ENCODE measurements around the gene C1QA. TPM values are rescaled to one million over a fixed set of nuclear protein-coding genes. Genes with fewer than 3 reads are reported as not detected.

Gene C1QA
- total RNA-seq, 1 donor from 2014 or later = not detected

DNA sequence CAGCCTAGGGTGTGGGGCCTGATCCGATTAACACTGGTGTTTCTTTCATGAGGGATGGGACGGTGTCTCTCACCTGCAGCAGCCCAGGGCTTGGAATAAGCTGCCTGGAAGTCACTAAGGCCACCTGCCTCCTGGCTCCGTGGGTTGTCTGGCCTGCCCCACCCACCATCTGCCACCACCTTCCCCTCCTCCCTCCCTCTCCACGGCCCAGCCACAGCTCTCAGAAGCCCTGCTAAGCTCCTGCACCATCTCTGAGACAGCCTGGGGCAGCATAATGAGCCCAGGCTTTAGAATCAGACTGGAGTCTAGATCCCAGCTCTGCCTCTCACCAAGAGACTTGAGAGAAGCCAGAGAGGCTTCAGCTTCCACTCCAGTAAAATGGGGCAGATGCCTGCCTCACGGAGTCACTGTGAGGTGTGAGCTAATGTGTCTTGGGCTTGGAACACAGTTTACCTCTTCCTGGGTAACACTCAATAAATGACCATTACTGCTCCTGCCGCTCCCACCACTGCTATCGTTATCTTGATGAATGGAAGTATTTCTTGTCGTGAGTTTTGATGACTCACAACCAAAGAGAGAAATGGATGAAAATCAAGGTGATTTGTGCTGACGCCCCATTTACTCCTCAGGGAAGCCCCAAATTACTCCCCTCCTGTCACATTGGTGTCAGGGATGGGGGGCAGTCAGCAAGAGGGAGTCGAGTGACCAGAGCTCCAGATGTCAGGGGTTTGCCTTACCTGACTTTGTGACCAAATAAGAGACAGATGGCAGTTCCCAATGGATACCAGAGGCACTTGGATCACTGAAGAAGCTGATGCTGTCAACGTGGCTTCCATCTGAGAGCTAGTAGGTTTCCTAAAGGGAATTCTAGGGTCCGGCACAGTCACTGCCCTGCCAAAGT is 23.5 kb upstream of the C1QA start:
- TF ChIP-seq, protein P1, sequence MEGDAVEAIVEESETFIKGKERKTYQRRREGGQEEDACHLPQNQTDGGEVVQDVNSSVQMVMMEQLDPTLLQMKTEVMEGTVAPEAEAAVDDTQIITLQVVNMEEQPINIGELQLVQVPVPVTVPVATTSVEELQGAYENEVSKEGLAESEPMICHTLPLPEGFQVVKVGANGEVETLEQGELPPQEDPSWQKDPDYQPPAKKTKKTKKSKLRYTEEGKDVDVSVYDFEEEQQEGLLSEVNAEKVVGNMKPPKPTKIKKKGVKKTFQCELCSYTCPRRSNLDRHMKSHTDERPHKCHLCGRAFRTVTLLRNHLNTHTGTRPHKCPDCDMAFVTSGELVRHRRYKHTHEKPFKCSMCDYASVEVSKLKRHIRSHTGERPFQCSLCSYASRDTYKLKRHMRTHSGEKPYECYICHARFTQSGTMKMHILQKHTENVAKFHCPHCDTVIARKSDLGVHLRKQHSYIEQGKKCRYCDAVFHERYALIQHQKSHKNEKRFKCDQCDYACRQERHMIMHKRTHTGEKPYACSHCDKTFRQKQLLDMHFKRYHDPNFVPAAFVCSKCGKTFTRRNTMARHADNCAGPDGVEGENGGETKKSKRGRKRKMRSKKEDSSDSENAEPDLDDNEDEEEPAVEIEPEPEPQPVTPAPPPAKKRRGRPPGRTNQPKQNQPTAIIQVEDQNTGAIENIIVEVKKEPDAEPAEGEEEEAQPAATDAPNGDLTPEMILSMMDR (conservative IDR thresholded peaks at IDR 0.05) = no peak
- no peak overlapping the region for H3K27ac Mint-ChIP-seq (ENCODE audit: unreplicated experiment)
- no peaks in the 10 kb centered on the region for H3K36me3 Mint-ChIP-seq (ENCODE audit: low read depth)
- H3K9me3 Mint-ChIP-seq = no peaks in the 10 kb centered on the region
- no peak overlapping the region for H3K4me3 Mint-ChIP-seq
- no peaks in the 10 kb centered on the region for H3K4me1 Mint-ChIP-seq
- DNase-seq (ENCODE audit: low read depth, low spot score) = no peak
- H3K27me3 Mint-ChIP-seq (ENCODE audit: low read depth) = peaks cover 97% of the 10 kb centered on the region

DNA sequence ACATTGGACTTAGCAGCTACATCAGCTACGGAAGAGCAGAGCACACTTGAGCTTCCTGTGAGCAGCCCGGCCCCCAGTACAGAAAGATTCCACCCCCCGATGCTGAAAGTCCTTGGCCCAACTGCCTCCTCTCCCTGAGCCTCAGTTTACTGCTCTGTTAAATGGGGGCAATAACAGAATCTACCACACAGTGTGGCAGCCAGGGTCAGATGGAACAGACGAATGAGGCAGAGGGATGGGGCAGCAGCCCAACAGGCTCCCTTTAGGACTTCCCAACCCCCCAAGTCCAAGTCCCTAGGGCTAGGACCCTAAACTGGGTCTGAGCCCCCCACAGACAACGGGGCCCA is 22.9 kb upstream of the C1QA start:
- Mint-ChIP-seq H3K4me1 (no peaks in the 10 kb centered on the region), H3K27ac (ENCODE audit: unreplicated experiment) (no peak overlapping the region), H3K9me3 (no peaks in the 10 kb centered on the region), H3K36me3 (ENCODE audit: low read depth) (no peaks in the 10 kb centered on the region), H3K4me3 (no peak overlapping the region), H3K27me3 (ENCODE audit: low read depth) (peaks cover 95% of the 10 kb centered on the region)
- no peak for DNase-seq (ENCODE audit: low read depth, low spot score)
- TF ChIP-seq, protein P1 (conservative IDR thresholded peaks at IDR 0.05) = no peak

DNA sequence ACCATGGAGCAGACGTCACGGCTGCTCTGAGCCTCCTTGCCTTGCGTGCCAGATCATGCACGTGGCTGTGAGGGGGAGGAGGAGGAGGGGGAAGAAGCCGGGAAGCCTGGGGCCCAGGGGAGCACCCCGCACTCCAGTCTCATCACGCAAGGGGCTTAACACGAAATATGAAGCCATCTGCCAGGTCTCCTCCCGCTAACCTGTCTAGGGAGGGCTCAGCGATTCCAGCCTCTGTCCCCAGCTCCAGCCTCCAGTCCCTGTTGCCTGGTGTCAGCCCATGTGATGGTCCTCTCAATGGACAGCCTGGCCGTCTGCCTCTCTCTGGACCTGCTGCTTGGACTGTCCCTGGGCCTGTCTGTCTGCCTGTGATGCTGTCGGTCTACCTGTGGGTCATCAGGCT is 22.5 kb upstream of the C1QA start:
- no peak for DNase-seq (ENCODE audit: low read depth, low spot score)
- Mint-ChIP-seq H3K9me3 (no peaks in the 10 kb centered on the region), H3K4me3 (no peak overlapping the region), H3K36me3 (ENCODE audit: low read depth) (no peaks in the 10 kb centered on the region), H3K4me1 (no peaks in the 10 kb centered on the region), H3K27ac (ENCODE audit: unreplicated experiment) (no peak overlapping the region), H3K27me3 (ENCODE audit: low read depth) (peaks cover 95% of the 10 kb centered on the region)
- TF ChIP-seq, protein P1 (conservative IDR thresholded peaks at IDR 0.05) = no peak

DNA sequence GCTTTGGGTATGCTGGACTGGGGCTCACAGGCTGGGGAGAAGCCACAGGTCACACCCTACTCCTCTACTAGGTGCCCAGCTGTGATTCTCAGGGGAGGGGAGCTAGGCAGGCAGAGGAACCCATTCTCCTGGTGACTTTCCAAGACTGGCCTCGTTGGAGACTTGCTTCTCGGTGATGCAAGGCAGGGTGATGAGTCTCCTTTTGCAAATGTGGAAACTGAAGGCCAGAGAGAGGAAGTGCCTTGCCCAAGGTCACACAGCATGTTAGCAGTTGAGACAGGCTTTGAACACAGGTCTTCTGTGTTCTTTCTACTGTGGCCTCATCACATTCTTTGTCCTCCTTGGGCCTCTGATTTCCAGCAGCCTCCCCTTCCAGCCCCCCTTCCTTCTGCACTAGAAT is 20.5 kb upstream of the C1QA start:
- Mint-ChIP-seq H3K4me3 (no peak overlapping the region), H3K4me1 (no peaks in the 10 kb centered on the region), H3K27ac (ENCODE audit: unreplicated experiment) (no peak overlapping the region), H3K27me3 (ENCODE audit: low read depth) (peaks cover 89% of the 10 kb centered on the region), H3K36me3 (ENCODE audit: low read depth) (no peaks in the 10 kb centered on the region), H3K9me3 (no peaks in the 10 kb centered on the region)
- DNase-seq (ENCODE audit: low read depth, low spot score) = no peak
- TF ChIP-seq, protein P1 (conservative IDR thresholded peaks at IDR 0.05) = no peak

DNA sequence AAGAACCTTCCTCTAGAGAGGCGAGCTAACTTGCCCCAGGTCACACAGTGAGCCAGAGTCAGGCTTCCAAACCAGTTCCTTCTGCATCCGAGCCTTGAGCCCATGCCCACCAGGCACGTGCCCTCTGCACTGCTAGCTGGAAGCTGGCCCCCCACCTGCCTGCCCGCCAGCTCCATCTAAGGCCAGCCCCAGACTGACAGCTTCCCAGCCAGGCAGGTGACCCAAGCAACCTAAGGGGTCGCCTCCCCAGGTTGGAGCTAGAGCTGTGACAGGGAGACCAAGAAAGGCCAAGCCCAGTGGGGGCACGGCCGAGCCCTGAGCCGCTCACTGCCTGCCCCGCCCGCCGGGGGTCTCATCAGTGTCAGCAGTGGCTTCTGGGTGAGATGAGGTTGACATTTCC is 19.9 kb upstream of the C1QA start:
- H3K27me3 Mint-ChIP-seq (ENCODE audit: low read depth) = peaks cover 88% of the 10 kb centered on the region
- no peak for DNase-seq (ENCODE audit: low read depth, low spot score)

More for the DNA sequence above, 19.9 kb upstream of the C1QA start:
- H3K9me3 Mint-ChIP-seq = no peaks in the 10 kb centered on the region
- H3K4me3 Mint-ChIP-seq = no peak overlapping the region
- H3K4me1 Mint-ChIP-seq = no peaks in the 10 kb centered on the region
- no peaks in the 10 kb centered on the region for H3K36me3 Mint-ChIP-seq (ENCODE audit: low read depth)
- TF ChIP-seq, protein P1 (conservative IDR thresholded peaks at IDR 0.05) = no peak
- no peak overlapping the region for H3K27ac Mint-ChIP-seq (ENCODE audit: unreplicated experiment)

All from neural crest cell (in vitro differentiated cells).